OCI-LY1 (cell line): ENCODE results near the gene SH3RF1.

Experiments used
- H2AFZ ChIP-seq: fragments of 200-600 bp; sonication (generic), shearing (Covaris generic); 2 replicates; pipeline ENCODE4 v1.6.0; 2014; ENCODE audit warnings: antibody characterized with exemption, mild to moderate bottlenecking, low read length
- H3F3A ChIP-seq: fragments of 200-600 bp; sonication (generic), shearing (Covaris generic); 2 replicates; pipeline ENCODE4 v1.6.0; 2014; ENCODE audit warnings: mild to moderate bottlenecking, antibody characterized with exemption, low read length, moderate library complexity; ENCODE audit not compliant: insufficient read depth
- H3K27ac ChIP-seq: fragments of 200-600 bp; sonication (generic); 2 replicates; pipeline ENCODE4 v1.5.1; 2014; ENCODE audit warnings: low read length, mixed run types, mild to moderate bottlenecking, low read depth; ENCODE audit not compliant: poor library complexity, severe bottlenecking
- H3K27me3 ChIP-seq: fragments of 200-600 bp; sonication (generic); 2 replicates; pipeline ENCODE4 v1.6.0; 2014; ENCODE audit warnings: antibody characterized with exemption, mild to moderate bottlenecking, low read length, moderate library complexity; ENCODE audit not compliant: insufficient read depth
- H3K36me3 ChIP-seq: fragments of 200-600 bp; sonication (generic); 2 replicates; pipeline ENCODE4 v1.6.1; 2014; ENCODE audit warnings: mild to moderate bottlenecking, antibody characterized with exemption, low read length, moderate library complexity, mixed read lengths; ENCODE audit not compliant: insufficient read depth
- H3K4me1 ChIP-seq: fragments of 200-600 bp; sonication (generic); 2 replicates; pipeline ENCODE4 v1.5.1; 2014; ENCODE audit warnings: mild to moderate bottlenecking, low read length, moderate library complexity; ENCODE audit not compliant: insufficient read depth, severe bottlenecking
- H3K4me2 ChIP-seq: fragments of 200-600 bp; sonication (generic), shearing (Covaris generic); 2 replicates; pipeline ENCODE4 v1.6.1; 2014; ENCODE audit warnings: low read length
- H3K4me3 ChIP-seq: fragments of 200-600 bp; sonication (generic); 2 replicates; pipeline ENCODE4 v1.5.1; 2014; ENCODE audit warnings: low read length, low read depth, mild to moderate bottlenecking, mixed read lengths; ENCODE audit not compliant: poor library complexity, severe bottlenecking
- H3K79me2 ChIP-seq: fragments of 200-600 bp; shearing (Covaris generic); 2 replicates; pipeline ENCODE4 v1.6.1; 2016; ENCODE audit warnings: mixed run types, low read length, mixed read lengths; ENCODE audit not compliant: insufficient read depth
- H3K9ac ChIP-seq: fragments of 200-600 bp; sonication (generic), shearing (Covaris generic); 2 replicates; pipeline ENCODE4 v1.6.1; 2014; ENCODE audit warnings: mild to moderate bottlenecking, low read length, mixed read lengths
- H3K9me2 ChIP-seq: fragments of 200-600 bp; sonication (generic), shearing (Covaris generic); 2 replicates; pipeline ENCODE4 v1.6.1; 2014; ENCODE audit warnings: low read depth, mild to moderate bottlenecking, low read length, mixed read lengths
- H3K9me3 ChIP-seq: fragments of 200-600 bp; shearing (Covaris generic); 2 replicates; pipeline ENCODE4 v1.6.1; 2014; ENCODE audit warnings: low read length, mixed read lengths
- H4K20me1 ChIP-seq: fragments of 200-600 bp; sonication (generic), shearing (Covaris generic); 2 replicates; pipeline ENCODE4 v1.6.0; 2016; ENCODE audit warnings: mild to moderate bottlenecking, low read length; ENCODE audit not compliant: insufficient read depth
- EZH2 ChIP-seq: fragments of 200-600 bp; sonication (generic), shearing (Covaris generic); IDR thresholded peaks from 2 replicates; pipeline ENCODE4 v1.8.0; 2017; ENCODE audit warnings: borderline replicate concordance, mixed run types, mild to moderate bottlenecking, antibody characterized with exemption, low read length, moderate library complexity, mixed read lengths
- TF ChIP-seq, protein P1 (sequence below): fragments of 200-600 bp; sonication (generic), shearing (Covaris generic); IDR thresholded peaks from 2 replicates; pipeline ENCODE4 v1.5.1; 2017; ENCODE audit warnings: mild to moderate bottlenecking, antibody characterized with exemption, low read length, moderate library complexity, mixed read lengths

SH3RF1 gene

DNA sequence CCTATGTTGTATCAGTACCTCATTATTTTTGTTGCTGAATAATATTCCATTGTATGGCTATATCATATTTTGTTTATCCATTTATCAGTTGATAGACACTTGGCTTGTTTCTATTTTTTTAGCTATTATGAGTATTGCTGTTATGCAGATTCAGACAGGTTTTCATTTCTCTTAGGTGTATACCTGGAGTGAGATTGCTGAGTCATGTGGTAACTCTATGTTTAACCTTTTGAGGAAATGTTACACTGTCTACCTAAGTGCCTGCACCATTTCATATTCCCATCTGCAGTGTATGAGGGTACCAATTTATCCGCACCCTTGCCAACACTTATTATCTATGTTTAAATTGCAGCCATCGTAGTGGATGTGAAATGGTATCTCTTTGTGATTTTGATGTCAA is 43.0 kb upstream of the SH3RF1 start:
- TF ChIP-seq EZH2: no peak
- TF ChIP-seq, protein P1, sequence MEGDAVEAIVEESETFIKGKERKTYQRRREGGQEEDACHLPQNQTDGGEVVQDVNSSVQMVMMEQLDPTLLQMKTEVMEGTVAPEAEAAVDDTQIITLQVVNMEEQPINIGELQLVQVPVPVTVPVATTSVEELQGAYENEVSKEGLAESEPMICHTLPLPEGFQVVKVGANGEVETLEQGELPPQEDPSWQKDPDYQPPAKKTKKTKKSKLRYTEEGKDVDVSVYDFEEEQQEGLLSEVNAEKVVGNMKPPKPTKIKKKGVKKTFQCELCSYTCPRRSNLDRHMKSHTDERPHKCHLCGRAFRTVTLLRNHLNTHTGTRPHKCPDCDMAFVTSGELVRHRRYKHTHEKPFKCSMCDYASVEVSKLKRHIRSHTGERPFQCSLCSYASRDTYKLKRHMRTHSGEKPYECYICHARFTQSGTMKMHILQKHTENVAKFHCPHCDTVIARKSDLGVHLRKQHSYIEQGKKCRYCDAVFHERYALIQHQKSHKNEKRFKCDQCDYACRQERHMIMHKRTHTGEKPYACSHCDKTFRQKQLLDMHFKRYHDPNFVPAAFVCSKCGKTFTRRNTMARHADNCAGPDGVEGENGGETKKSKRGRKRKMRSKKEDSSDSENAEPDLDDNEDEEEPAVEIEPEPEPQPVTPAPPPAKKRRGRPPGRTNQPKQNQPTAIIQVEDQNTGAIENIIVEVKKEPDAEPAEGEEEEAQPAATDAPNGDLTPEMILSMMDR: no peak
- H3K9me2 ChIP-seq: no peaks in the 10 kb centered on the region
- no peaks in the 10 kb centered on the region for H3K36me3 ChIP-seq

DNA sequence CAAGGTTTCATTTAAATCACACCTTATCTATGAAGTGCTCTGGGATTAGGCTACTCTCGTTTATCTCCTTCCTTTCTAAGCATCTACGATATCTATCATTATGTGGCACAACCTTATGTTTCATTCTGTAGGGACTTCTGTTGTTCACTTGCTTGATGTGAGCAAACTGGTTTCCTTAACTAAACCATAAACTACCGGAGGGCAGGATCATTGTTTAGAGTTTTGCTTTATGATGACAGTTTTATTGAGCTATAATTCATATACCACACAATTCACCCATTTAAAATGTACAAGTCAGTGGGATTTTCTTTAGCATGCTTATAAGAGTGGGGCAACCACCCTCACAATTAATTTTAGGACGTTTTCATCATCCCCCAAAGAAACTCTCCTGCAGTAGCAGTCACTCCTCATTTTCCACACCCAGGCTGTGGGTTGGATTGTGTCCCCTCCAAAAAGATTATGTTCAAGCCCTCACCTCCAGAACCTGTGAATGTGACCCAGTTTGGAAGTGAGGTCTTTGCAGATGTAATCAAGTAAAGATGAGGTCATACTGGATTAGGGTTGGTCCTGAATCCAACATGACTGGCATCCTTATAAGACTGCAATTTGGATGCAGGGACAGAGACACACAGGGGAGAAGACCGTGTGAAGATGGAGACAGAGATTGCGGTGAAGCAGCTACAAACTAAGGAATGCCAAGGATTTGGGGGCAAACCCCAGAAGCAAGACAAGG is 42.1 kb upstream of the SH3RF1 start:
- Histone ChIP-seq H3K27me3 (no peaks in the 10 kb centered on the region), H3K36me3 (no peaks in the 10 kb centered on the region), H2AFZ (no peak overlapping the region), H3K9me2 (no peaks in the 10 kb centered on the region), H3K4me2 (no peak overlapping the region), H4K20me1 (no peaks in the 10 kb centered on the region), H3K79me2 (no peaks in the 10 kb centered on the region), H3K27ac (no peak overlapping the region), H3K9ac (no peak overlapping the region), H3K4me3 (no peak overlapping the region), H3K9me3 (no peaks in the 10 kb centered on the region), H3K4me1 (no peaks in the 10 kb centered on the region), H3F3A (no peaks in the 10 kb centered on the region)
- TF ChIP-seq, protein P1: no peak
- TF ChIP-seq EZH2: no peak

More for the DNA sequence above, 43.0 kb upstream of the SH3RF1 start:
- no peak overlapping the region for H2AFZ ChIP-seq
- H3K4me2 ChIP-seq: no peak overlapping the region
- H3F3A ChIP-seq: no peaks in the 10 kb centered on the region
- H3K79me2 ChIP-seq: no peaks in the 10 kb centered on the region
- H3K9me3 ChIP-seq: no peaks in the 10 kb centered on the region
- H4K20me1 ChIP-seq: no peaks in the 10 kb centered on the region
- H3K4me3 ChIP-seq: no peak overlapping the region
- no peaks in the 10 kb centered on the region for H3K4me1 ChIP-seq
- no peak overlapping the region for H3K9ac ChIP-seq
- no peaks in the 10 kb centered on the region for H3K27me3 ChIP-seq
- no peak overlapping the region for H3K27ac ChIP-seq

DNA sequence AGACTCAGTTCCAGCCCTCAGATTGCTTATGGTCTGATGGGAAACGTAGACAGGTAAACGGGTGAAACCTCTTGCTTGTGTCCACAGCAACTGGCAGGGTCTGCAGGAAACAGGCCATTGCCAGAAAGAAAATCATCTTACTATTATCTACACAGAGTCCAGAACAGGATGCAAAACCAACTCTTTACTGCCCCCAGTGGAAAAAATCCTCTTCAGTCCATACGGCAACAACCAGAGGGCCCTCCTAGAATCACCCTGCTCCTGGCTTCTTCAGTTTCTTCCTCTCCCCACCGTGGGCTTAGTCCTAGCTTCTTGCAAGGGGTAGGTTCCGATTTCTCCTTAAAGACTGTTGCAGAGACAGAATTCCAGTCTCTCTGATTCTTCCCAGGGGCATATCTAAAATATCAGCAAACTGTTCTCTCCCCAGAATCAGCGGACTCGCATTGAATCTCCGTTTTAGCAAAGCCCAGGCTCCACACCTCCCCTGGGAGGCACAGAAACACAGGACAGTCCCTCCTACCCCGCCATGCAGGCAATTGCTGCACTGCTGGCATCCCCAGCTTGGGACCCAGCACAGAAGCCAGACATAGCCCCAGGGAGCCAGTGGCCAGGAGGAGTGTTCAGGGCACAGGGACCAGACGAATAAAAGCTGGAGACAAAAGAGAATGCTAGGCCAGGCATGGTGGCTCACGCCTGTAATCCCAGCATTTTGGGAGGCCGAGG is 41.0 kb upstream of the SH3RF1 start:
- Histone ChIP-seq H3K4me2 (no peak overlapping the region), H3K36me3 (no peaks in the 10 kb centered on the region), H4K20me1 (no peaks in the 10 kb centered on the region), H3K4me1 (no peaks in the 10 kb centered on the region), H3K9me2 (no peaks in the 10 kb centered on the region), H2AFZ (no peak overlapping the region), H3K27me3 (no peaks in the 10 kb centered on the region), H3K79me2 (no peaks in the 10 kb centered on the region), H3K9me3 (no peaks in the 10 kb centered on the region), H3K4me3 (no peak overlapping the region), H3K9ac (no peak overlapping the region), H3F3A (no peaks in the 10 kb centered on the region), H3K27ac (no peak overlapping the region)
- TF ChIP-seq, protein P1: peak; percentile 49; the same call in 1 of the 2 replicates
- no peak for TF ChIP-seq EZH2
